Thoracic aorta (tissue), 2 donors: ENCODE data around the gene CBX1. TPM values are rescaled to one million over a fixed set of nuclear protein-coding genes. Genes with fewer than 3 reads are reported as not detected.

Experiments
- ATAC-seq: fragments of 150-250 bp; one replicate; pipeline ENCODE4 v1.8.0; 2017; ENCODE audit warnings: low read depth; ENCODE audit not compliant: insufficient number of reproducible peaks, low FRiP score
- DNase-seq: peaks from one replicate; pipeline ENCODE4 v3.0.0-alpha.2; 2020; ENCODE audit warnings: low spot score
- H3K27ac ChIP-seq, 2 donors: fragments of 200-600 bp; sonication (generic); 1 replicate in 1 of 2; 2 replicates in 1 of 2; pipeline ENCODE4 v1.5.1; 2016; ENCODE audit warnings: mild to moderate bottlenecking in 2 of 2, moderate library complexity in 2 of 2
- H3K27me3 ChIP-seq: fragments of 200-600 bp; sonication (generic); replicated peaks from 2 replicates; pipeline ENCODE4 v1.6.0; 2016; ENCODE audit warnings: mild to moderate bottlenecking; ENCODE audit not compliant: insufficient read depth
- H3K36me3 ChIP-seq: fragments of 200-600 bp; sonication (generic); one replicate; pipeline ENCODE4 v1.5.1; 2016
- H3K4me1 ChIP-seq, 2 donors: fragments of 200-600 bp; sonication (generic); 1 replicate in 1 of 2; 2 replicates in 1 of 2; pipeline versions ENCODE4 v1.5.1 to v1.6.0; 2016; ENCODE audit warnings: low read depth in 2 of 2, mild to moderate bottlenecking in 1 of 2; ENCODE audit not compliant: control insufficient read depth in 1 of 2
- H3K4me3 ChIP-seq: fragments of 200-600 bp; sonication (generic); 2 replicates; pipeline ENCODE4 v1.5.1; 2016; ENCODE audit warnings: mild to moderate bottlenecking
- H3K9me3 ChIP-seq: fragments of 200-600 bp; sonication (generic); 2 replicates; pipeline ENCODE4 v1.5.1; 2016
- CTCF ChIP-seq: fragments of 200-600 bp; sonication (generic); IDR thresholded peaks from one replicate; pipeline ENCODE4 v1.5.1; 2019; ENCODE audit warnings: antibody characterized with exemption
- total RNA-seq, 2 donors: library from RNA; depleted of rRNA; stranded (reverse); fragments of >200 nt; gene quantifications; one replicate each; pipeline versions ENCODE4 v1.1.0 to v1.2.3, GENCODE V29; 2016

The CBX1 gene
- total RNA-seq, 2 donors from 2014 or later: 35.7 to 36.1 TPM

GRCh38 chr17:48066192-48066591 lies 35.1 kb downstream of the CBX1 start:
- Histone ChIP-seq H3K4me3 (no peak overlapping the region), H3K4me1 (peaks cover 19 to 26% of the 10 kb centered on the region in 2 donors), H3K27me3 (no peaks in the 10 kb centered on the region), H3K36me3 (peaks cover 47% of the 10 kb centered on the region), H3K27ac (peak overlapping the region in 1 of 2 donors; percentile 78), H3K9me3 (no peaks in the 10 kb centered on the region)
- no peak for ATAC-seq
- no peak for TF ChIP-seq CTCF
- no peak for DNase-seq

GRCh38 chr17:48064638-48065037 lies 36.6 kb downstream of the CBX1 start:
- peaks cover 44% of the 10 kb centered on the region for H3K36me3 ChIP-seq
- peaks cover 19 to 35% of the 10 kb centered on the region in 2 donors for H3K4me1 ChIP-seq
- H3K27me3 ChIP-seq: no peaks in the 10 kb centered on the region
- ATAC-seq: no peak
- no peaks in the 10 kb centered on the region for H3K9me3 ChIP-seq
- H3K4me3 ChIP-seq: no peak overlapping the region
- H3K27ac ChIP-seq: peak overlapping the region; percentile 16 to 78
- no peak for DNase-seq
- TF ChIP-seq CTCF: no peak

GRCh38 chr17:48062273-48062672 lies 39.0 kb downstream of the CBX1 start:
- no peak for TF ChIP-seq CTCF
- H3K27ac ChIP-seq: peak overlapping the region in 1 of 2 donors; percentile 34
- DNase-seq: no peak
- H3K4me3 ChIP-seq: no peak overlapping the region
- H3K27me3 ChIP-seq: no peaks in the 10 kb centered on the region
- peaks cover 63% of the 10 kb centered on the region for H3K36me3 ChIP-seq
- no peaks in the 10 kb centered on the region for H3K9me3 ChIP-seq
- no peak for ATAC-seq
- peaks cover 13 to 33% of the 10 kb centered on the region in 2 donors for H3K4me1 ChIP-seq

- H3K27me3 ChIP-seq: no peaks in the 10 kb centered on the region
- no peak overlapping the region for H3K4me3 ChIP-seq
- no peaks in the 10 kb centered on the region for H3K9me3 ChIP-seq
- no peak for TF ChIP-seq CTCF
- peak overlapping the region; percentile 37 to 46 for H3K27ac ChIP-seq
- ATAC-seq: no peak
- peaks cover 10 to 29% of the 10 kb centered on the region in 2 donors for H3K4me1 ChIP-seq
- no peak for DNase-seq
- peaks cover 63% of the 10 kb centered on the region for H3K36me3 ChIP-seq
Observed at GRCh38 chr17:48060249-48060648, 41.0 kb downstream of the CBX1 start.

GRCh38 chr17:48059125-48059668 lies 42.1 kb downstream of the CBX1 start:
- Histone ChIP-seq H3K27me3 (no peaks in the 10 kb centered on the region), H3K4me3 (no peak overlapping the region), H3K9me3 (no peaks in the 10 kb centered on the region), H3K36me3 (peaks cover 63% of the 10 kb centered on the region), H3K4me1 (peaks cover 15 to 38% of the 10 kb centered on the region in 2 donors), H3K27ac (no peak overlapping the region)
- no peak for TF ChIP-seq CTCF
- DNase-seq (no peak), ATAC-seq (no peak)
